ENCODE data around the gene CNKSR3. TPM values are rescaled to one million over a fixed set of nuclear protein-coding genes. Genes with fewer than 3 reads are reported as not detected.

CNKSR3 gene
- total and polyA plus RNA-seq, 2 of the 8 experiments (the other 6 are each of a cell fraction or from before 2014, with no cell fraction given): 1.2 to 6.2 TPM

DNA sequence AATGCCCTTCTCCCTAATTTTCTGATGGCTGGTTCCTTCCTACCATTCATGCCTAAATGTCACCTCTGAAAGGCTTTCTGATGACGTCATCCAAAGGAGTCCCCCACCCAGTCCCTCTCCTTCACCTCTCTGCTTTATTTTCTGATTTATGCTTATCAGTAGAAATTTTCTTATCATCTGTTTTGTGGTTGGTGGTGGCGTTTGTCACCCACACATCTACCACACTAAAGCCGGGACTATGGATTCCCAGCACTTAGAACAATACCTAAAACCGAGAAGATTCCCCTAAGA, 9.0 kb downstream of the CNKSR3 start (continued):
- TF ChIP-seq, protein P1, sequence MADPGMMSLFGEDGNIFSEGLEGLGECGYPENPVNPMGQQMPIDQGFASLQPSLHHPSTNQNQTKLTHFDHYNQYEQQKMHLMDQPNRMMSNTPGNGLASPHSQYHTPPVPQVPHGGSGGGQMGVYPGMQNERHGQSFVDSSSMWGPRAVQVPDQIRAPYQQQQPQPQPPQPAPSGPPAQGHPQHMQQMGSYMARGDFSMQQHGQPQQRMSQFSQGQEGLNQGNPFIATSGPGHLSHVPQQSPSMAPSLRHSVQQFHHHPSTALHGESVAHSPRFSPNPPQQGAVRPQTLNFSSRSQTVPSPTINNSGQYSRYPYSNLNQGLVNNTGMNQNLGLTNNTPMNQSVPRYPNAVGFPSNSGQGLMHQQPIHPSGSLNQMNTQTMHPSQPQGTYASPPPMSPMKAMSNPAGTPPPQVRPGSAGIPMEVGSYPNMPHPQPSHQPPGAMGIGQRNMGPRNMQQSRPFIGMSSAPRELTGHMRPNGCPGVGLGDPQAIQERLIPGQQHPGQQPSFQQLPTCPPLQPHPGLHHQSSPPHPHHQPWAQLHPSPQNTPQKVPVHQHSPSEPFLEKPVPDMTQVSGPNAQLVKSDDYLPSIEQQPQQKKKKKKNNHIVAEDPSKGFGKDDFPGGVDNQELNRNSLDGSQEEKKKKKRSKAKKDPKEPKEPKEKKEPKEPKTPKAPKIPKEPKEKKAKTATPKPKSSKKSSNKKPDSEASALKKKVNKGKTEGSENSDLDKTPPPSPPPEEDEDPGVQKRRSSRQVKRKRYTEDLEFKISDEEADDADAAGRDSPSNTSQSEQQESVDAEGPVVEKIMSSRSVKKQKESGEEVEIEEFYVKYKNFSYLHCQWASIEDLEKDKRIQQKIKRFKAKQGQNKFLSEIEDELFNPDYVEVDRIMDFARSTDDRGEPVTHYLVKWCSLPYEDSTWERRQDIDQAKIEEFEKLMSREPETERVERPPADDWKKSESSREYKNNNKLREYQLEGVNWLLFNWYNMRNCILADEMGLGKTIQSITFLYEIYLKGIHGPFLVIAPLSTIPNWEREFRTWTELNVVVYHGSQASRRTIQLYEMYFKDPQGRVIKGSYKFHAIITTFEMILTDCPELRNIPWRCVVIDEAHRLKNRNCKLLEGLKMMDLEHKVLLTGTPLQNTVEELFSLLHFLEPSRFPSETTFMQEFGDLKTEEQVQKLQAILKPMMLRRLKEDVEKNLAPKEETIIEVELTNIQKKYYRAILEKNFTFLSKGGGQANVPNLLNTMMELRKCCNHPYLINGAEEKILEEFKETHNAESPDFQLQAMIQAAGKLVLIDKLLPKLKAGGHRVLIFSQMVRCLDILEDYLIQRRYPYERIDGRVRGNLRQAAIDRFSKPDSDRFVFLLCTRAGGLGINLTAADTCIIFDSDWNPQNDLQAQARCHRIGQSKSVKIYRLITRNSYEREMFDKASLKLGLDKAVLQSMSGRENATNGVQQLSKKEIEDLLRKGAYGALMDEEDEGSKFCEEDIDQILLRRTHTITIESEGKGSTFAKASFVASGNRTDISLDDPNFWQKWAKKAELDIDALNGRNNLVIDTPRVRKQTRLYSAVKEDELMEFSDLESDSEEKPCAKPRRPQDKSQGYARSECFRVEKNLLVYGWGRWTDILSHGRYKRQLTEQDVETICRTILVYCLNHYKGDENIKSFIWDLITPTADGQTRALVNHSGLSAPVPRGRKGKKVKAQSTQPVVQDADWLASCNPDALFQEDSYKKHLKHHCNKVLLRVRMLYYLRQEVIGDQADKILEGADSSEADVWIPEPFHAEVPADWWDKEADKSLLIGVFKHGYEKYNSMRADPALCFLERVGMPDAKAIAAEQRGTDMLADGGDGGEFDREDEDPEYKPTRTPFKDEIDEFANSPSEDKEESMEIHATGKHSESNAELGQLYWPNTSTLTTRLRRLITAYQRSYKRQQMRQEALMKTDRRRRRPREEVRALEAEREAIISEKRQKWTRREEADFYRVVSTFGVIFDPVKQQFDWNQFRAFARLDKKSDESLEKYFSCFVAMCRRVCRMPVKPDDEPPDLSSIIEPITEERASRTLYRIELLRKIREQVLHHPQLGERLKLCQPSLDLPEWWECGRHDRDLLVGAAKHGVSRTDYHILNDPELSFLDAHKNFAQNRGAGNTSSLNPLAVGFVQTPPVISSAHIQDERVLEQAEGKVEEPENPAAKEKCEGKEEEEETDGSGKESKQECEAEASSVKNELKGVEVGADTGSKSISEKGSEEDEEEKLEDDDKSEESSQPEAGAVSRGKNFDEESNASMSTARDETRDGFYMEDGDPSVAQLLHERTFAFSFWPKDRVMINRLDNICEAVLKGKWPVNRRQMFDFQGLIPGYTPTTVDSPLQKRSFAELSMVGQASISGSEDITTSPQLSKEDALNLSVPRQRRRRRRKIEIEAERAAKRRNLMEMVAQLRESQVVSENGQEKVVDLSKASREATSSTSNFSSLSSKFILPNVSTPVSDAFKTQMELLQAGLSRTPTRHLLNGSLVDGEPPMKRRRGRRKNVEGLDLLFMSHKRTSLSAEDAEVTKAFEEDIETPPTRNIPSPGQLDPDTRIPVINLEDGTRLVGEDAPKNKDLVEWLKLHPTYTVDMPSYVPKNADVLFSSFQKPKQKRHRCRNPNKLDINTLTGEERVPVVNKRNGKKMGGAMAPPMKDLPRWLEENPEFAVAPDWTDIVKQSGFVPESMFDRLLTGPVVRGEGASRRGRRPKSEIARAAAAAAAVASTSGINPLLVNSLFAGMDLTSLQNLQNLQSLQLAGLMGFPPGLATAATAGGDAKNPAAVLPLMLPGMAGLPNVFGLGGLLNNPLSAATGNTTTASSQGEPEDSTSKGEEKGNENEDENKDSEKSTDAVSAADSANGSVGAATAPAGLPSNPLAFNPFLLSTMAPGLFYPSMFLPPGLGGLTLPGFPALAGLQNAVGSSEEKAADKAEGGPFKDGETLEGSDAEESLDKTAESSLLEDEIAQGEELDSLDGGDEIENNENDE (IDR thresholded peaks at IDR 0.05; ENCODE audit: insufficient replicate concordance, low read length): no peak
- TF ChIP-seq PHF8 (conservative IDR thresholded peaks at IDR 0.05; ENCODE audit: low read depth, low read length): no peak
- no peak for TF ChIP-seq BRCA1 (IDR thresholded peaks at IDR 0.05; ENCODE audit: low read depth, low read length)
- no peak for TF ChIP-seq JUND (IDR thresholded peaks at IDR 0.05; ENCODE audit: low read length)
- TF ChIP-seq CTBP2 (IDR thresholded peaks at IDR 0.05; ENCODE audit: borderline replicate concordance, insufficient read depth, insufficient read length, low read length): no peak
- TF ChIP-seq NRF1 (IDR thresholded peaks at IDR 0.05; ENCODE audit: low read depth, low read length): no peak
- no peak for TF ChIP-seq GTF2F1 (IDR thresholded peaks at IDR 0.05; ENCODE audit: borderline replicate concordance, low read depth, low read length)
- no peak for TF ChIP-seq TCF12 (IDR thresholded peaks at IDR 0.05; ENCODE audit: low read depth, low read length)
- TF ChIP-seq KDM4A (IDR thresholded peaks at IDR 0.05; ENCODE audit: low read depth, low read length, severe bottlenecking): no peak
- TF ChIP-seq MAFK (IDR thresholded peaks at IDR 0.05; ENCODE audit: low read depth, low read length): no peak
- TF ChIP-seq ASH2L (IDR thresholded peaks at IDR 0.05; ENCODE audit: low read length): no peak
- no peak for TF ChIP-seq POU5F1 (IDR thresholded peaks at IDR 0.05; ENCODE audit: low read depth, low read length)
